ENCODE data around the gene NINL. TPM values are rescaled to one million over a fixed set of nuclear protein-coding genes. Genes with fewer than 3 reads are reported as not detected.
"Not testable (repeated sequence)": the region's sequence is repeated elsewhere in the genome, so short reads cannot be mapped to it uniquely, and the experiment has no call there.

NINL gene
- total RNA-seq, 1 experiment from 2014 or later: 2.8 TPM

DNA sequence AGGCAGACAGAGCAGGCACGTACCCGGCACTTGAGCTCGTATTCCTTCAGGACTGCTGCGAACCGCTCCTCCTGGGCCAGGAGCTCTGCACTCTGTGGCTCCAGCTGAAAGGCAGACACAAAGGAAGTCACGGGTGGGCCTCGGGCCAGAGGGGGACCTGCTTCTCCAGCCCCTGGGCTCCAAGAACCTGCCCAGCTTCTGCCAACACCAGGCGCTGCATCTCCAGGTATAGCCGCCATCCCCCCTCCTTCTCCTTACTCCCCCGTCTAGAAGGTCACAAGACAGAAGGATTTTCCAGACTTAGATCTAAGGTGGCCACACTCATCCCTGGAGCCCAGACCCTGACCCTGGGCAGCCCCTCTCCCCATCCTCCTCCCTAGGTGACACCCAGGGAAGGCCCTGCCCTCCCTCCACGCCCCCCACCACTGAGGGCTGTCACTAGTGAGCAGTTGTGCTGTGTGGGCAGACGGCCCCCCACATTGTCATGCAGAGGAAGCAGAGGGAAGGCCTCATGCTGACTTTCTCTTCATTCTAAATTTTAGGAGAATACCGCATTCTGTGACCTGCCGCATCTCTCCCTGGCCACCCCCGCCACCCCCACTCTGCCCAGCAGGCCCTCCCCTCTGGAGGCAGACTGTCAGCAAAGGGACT is 96.0 kb downstream of the NINL start:
- DNase-seq (ENCODE audit: extremely low read depth, low read depth): no peak

- DNase-seq (ENCODE audit: extremely low read depth, low read depth): no peak
These were observed 97.4 kb downstream of the NINL start for GRCh38 chr20:25487975-25488374.

DNA sequence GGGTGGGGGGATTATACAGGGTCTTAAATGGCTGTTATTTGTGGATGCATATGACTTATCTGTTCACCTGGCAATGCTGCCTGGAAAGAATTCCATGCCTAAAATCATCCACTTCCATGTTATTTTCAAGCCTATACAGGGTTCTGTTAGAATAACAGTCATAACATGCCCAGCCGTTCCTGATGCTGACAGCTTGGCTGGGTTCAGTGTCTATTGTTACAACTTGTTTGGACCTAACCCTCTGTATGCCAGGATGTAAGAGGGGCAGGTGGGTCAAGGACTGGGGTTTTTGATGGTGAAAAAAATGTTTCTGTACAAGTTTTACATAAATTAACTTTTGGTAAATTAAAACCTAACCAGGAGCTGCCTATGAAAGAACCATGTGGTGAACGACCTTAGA is 98.0 kb downstream of the NINL start:
- DNase-seq (ENCODE audit: extremely low read depth, low read depth): no peak

DNA sequence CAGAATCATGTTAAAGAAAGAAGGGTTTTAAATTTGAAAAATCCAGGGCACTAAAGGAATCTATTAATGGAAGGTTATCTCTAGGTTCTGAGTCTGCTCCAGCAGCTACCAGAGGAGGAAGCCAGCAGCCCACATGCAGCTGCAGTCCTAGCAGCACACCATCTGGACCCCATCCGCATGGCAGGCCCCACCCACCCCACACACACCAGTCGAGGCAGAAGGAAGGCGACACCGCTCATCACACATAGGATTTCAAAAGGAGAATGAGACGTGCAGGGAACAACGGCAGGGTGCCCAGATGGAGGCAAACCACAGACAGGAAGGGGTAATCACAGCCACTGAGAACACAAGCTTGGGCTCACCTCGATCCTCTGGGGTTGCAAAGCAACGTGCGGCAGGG is 99.0 kb downstream of the NINL start:
- no peak for DNase-seq (ENCODE audit: extremely low read depth, low read depth)

GRCh38 chr20:25485872-25486271 is 99.5 kb downstream of the NINL start:
- DNase-seq (ENCODE audit: extremely low read depth, low read depth): no peak

GRCh38 chr20:25484911-25485511 is 100.3 kb downstream of the NINL start:
- DNase-seq (ENCODE audit: extremely low read depth, low read depth): no peak

DNA sequence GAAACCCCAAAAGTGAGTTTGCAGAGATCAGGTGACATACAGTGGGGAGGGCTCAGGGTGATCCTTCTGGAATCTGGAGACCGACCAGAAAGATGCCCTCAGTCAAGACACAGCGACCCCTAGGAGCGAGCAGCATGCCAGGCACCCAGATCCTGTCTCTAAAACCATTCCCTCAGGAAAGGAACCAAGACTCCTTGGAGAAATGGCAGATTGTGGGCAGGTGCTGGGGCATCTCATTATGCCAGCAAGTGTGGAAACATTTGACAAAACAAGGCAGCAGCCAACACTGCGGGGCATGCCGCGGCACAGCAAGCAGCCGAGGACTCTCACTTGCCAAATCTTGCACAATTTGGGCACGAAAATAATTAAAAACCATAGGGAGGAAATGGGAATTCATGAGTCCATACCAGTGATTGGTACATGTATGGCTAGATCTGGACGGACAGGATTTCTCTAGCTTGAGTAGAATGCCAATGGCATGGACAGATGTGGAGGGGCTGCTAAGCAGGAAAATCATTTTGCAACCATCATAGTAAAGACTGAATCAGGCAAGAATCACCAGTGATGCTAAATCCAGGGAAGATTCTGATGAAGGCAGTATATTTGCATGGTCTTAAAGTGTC is 101.0 kb downstream of the NINL start:
- DNase-seq (ENCODE audit: extremely low read depth, low read depth): no peak

DNA sequence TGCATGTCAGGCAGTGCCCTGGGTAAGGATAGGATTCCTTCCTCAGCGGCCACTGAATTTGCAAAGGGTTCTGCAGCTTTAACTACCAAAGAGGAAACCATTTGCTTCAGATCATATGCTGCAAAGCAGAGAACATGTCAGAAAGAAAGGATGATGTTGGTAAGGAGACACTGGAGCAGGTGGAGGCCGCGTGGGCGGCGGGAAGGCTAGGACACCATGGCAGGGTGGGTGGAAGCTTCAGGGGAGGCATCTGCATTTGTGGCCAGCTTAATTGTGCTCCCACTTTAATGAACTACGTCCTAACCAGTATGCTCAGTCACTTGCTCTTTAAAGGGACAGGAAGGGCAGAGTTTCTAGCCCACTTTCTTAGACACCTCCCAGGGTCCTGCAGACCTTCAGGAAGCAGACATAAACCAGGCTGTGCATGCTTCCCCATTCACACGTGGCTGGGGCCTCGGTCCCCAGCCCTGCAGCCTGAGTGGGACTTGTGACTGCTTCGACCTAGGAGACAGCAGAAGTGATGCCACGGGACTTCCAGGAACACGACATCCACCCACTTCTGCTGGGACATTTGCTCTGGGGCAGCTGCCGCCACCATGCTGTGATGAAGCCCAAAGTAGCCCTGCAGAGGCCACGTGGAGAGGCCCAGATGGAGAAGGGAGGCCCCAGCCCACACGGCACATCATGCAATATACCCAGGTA is 101.7 kb downstream of the NINL start:
- no peak for DNase-seq (ENCODE audit: extremely low read depth, low read depth)

DNA sequence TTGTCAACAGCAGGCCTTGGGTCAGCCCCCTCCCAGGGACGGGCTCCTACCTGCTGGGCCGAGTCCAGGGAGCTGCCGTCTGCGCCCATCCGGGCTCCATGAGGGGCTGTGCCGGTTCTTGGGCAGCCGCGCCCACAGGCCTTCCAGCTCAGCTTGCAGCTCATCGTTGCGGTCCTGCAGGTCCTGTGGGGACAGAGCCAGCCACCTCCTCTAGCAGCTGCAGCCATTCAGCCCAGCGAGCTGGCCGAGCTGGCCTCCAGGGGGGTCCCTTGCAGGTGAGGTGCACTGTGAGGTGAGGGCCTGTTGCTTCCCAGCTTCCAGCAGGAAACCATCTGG is 103.4 kb downstream of the NINL start:
- DNase-seq (ENCODE audit: extremely low read depth, low read depth): no peak

- no peak for DNase-seq (ENCODE audit: extremely low read depth, low read depth)
These were observed 104.0 kb downstream of the NINL start for GRCh38 chr20:25481235-25481917.

DNA sequence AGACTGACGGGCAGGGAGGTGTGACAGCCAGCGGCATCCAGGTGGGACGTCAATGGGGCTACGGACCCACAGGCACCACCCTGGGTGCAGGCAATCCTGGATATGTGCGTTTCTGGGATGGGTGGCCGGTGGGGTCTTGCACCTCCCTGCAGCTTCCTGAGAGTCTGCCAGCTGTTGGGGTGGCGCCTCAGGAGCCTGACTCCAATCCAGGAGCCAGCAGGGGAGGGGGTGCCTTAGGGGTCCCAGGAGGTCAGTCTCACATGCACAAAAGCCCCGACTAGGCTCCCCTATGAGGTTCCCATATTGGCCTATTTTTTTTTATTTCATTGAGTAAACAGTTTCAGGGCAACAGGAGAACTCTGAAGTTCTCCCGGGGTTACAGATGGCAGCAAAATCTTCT is 104.5 kb downstream of the NINL start:
- DNase-seq (ENCODE audit: extremely low read depth, low read depth): no peak

DNA sequence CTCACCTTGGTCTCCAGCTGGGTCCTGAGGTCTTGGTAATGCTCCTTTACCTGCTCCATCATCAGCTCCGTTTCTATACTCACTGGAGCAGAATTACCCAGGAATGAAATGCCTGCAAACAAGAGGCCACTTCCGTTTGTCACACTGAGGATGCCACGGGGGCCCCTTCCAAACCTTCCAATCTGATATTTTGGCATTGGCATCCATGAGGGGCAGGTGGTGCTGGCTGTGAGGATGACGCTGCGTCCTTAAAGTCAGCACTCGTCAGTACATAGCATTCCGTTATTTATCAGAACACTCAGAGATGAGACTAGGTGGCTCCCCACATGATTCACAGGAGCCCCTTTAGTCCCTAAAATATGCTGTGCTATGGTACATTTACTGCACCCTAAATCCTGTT is 105.2 kb downstream of the NINL start:
- DNase-seq (ENCODE audit: extremely low read depth, low read depth): no peak

DNA sequence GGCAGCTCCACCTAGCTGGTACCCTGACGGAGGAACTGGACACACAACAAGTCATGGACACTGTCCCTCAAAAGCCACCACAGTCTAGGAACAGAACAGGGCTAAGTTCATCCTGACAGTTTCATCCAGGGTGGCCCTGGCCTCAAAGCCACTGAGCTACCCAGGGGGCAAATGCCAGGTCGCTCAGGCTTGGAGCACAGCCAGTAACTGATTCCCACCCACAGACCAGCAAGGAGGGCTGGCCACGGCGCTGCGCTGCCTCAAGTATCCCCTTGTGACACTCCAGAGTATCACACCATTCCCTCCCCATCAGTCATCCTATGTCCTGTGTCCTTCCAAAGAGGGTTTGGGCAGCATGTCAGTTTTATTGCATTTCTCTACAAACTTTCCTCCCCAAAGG is 105.7 kb downstream of the NINL start:
- DNase-seq (ENCODE audit: extremely low read depth, low read depth): no peak

DNA sequence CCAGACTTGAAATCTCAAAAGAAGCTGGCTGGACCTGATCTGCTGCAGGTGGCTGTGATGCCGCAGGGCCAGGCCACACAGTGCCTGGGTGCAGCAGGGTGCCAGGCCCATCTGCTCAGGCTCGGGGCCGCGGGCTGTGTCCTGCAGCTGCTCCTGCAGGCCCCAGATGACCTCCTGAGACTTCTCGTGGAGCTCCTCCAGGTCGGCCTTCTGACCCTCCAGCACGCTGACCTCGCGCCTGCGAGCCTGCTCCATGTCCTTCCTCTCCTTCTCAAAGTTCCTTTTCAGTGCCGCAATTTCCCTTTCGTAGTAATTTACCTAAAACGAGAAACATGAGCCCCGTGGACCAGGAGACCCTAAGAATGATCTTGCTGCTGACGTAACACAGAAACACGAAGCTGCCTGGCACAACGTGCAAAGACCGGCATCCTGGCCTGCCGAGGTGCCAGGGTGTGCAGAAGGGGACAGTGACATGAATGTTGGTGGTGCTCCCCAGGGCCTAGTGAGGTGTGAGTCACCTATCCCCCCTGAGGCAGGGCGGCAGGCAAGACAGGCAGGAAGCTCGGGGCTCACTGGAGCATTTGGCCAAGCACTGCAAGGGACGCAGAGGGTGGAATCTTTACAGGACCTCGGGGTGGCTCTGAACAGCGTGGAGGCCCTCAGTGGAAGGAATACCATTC is 106.3 kb downstream of the NINL start:
- no peak for DNase-seq (ENCODE audit: extremely low read depth, low read depth)

GRCh38 chr20:25477014-25477882 is 108.1 kb downstream of the NINL start:
- no peak for DNase-seq (ENCODE audit: extremely low read depth, low read depth)

GRCh38 chr20:25476106-25477013 is 109.0 kb downstream of the NINL start:
- no peak for DNase-seq (ENCODE audit: extremely low read depth, low read depth)

- DNase-seq (ENCODE audit: extremely low read depth, low read depth): not testable (repeated sequence)
These were observed 112.0 kb downstream of the NINL start for GRCh38 chr20:25473297-25473696.

GRCh38 chr20:25471020-25471419 is 114.3 kb downstream of the NINL start:
- DNase-seq (ENCODE audit: extremely low read depth, low read depth): no peak

- DNase-seq (ENCODE audit: extremely low read depth, low read depth): peak; percentile 32
These were observed 115.3 kb downstream of the NINL start for GRCh38 chr20:25470045-25470444.
